Left renal cortex interstitium (tissue), 4 donors: Measurements from ENCODE around the gene FADS6. TPM values are rescaled to one million over a fixed set of nuclear protein-coding genes. Genes with fewer than 3 reads are reported as not detected.
"Not testable (repeated sequence)": the region's sequence is repeated elsewhere in the genome, so short reads cannot be mapped to it uniquely, and the experiment has no call there.

Experiments used
- DNase-seq, 4 donors: peaks; one replicate each; pipeline ENCODE4 v3.0.0-alpha.2; 2013; ENCODE audit warnings: low read depth in 4 of 4, low spot score in 2 of 4, missing footprints in 1 of 4
- polyA plus RNA-seq, 4 donors: library from polyadenylated mRNA; unstranded; fragments of 120-200 nt; gene quantifications; one replicate each; pipeline ENCODE4 v1.2.1, GENCODE V29; 2013; ENCODE audit not compliant: insufficient read length in 4 of 4

Gene FADS6
- polyA plus RNA-seq, 4 donors, result 0.38 to 0.52 (median 0.47) TPM

DNA sequence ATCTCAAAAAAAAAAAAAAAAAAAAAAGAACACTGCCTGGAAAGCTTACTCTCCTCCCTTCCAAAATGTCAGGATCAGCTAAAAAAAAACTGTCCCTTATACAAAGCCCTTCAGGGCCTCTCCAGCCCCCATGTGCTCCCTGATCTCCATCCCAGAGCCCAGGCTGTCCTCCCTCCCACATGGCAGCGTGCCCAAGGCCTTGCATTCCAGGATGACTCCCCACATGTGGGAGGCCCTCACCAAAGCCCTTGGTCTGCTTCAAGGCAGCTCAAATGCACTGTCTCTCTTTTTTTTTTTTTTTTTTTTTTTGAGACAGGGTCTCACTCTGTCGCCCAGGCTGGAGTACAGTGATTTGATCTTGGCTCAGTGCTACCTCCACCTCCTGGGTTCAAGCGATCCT is 22.9 kb downstream of the FADS6 start:
- DNase-seq, result no peak

DNA sequence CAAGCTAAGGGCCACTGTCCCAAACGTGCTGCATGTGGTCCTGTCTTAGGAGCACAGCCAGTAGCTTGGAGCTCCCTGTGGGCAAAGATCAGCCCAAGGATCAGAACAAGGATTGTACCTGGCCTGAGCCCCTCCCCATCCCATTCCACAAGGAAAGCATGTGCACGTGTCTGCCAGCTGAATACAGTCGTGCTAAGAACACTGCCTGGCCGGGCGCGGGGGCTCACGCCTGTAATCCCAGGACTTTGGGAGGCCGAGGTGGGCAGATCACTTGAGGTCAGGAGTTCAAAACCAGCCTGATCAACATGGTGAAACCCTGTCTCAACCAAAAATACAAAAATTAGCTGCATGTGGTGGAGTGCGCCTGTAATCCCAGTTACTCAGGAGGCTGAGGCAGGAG is 23.4 kb downstream of the FADS6 start:
- not testable (repeated sequence) for DNase-seq

DNA sequence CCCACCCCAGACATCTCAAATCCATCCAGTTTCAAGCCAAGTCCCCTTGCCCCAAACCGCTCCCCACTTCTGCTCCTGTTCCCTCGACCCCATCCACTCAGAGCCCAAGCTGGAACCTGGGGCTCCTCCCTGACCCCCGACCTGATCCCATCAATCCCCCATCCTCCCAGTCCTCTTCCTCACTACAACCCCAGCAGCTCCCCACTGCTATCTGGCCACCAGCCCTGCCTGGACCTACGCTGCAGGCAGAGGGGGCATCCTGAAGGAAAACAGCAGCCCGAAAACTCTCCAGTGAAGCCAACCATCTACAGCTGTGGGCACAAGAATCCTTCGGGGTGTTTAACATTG is 24.6 kb downstream of the FADS6 start:
- no peak for DNase-seq

DNA sequence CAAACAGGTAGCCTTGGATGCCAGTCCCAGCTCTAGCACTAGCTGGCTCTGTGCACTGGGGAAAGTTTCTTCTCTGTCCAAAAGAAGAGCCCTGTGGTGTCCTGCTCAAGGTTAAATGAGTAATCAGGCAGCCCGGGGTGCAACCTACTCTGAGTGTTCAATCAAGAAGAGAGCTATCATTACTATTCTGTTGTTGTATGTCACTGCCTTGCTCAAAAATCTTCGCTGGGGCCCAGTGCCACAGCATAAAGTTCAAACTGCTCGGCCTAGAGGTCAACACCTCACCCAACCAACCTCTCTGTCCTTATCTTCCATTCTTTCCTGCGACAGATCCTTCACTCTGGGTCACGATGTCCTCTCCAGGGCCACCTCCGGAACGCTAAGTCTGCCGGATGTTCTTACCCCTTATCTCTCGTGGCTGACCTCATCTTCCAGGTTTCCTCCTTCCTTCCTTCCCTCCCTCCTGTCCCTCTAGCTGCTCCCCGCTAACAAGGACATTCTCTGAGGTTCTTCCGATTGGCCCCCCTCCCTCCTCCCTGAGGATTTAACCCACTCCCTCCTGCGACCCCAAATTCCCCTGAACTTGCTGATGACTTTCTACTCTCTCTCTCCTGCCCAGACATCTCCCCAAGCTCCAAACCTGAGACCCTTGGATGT is 25.1 kb downstream of the FADS6 start:
- DNase-seq, result no peak

DNA sequence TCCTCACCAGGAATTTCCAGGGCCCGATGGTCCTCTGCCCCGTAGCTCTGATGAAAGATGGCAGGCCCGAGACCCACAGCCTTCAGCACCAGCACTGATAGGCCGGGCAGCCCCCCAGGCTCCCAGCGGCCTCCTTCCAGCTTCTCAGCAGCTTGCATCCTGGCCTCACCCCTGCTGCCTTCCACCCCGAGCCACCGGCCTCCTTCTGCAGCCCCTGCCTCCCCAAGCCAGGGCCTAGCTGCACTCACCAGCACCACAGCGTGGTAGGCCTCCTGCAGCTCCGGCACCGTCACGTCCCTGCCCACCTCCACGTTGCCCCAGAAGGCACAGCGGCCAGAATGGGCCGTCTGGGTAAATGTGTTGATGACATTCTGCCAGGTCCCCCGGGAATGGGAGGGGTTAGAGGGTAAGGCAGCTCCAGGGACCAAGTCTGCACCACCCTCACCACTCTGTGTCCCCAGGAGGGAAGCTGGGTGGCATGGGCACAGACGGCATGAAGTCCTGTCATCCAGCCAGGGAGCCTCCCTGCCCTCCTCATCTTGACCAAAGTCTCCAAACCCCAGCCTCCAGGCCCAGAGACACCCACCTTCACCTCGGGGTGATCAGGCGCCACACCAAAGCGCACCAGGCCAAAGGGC is 27.1 kb downstream of the FADS6 start:
- no peak for DNase-seq

DNA sequence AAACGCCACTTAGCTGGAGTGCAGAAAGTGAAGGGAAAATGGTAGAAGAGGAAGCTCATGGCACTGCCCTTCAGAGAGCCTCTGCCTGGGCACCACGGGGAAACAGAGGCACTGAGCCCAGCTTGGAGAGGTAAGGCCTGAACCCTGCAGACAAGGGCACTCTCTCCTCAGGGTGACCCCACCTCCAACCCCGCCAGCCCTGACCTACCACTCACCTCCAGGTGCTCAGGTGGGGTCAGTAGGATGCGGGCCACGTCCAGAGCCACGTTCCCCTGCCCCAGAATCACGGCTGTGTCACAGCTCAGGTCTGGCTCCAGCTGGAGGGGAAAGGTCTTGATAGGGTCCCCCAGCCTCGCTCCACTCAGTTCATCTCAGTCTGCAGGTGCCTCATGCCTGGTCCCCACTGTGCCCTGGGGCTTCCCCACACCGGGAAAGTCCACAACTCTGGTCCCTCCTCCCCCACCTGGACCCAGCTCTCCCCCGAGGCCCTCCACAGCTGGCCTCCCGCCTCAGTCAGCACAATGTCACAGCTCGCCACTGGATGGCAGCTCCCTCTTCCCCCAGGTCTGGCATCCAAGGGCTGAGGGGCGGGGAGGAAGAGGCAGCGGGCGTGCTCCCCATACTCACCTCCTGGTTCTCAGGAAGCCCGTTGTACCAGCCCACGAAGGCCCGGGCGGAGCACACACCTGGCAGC is 27.8 kb downstream of the FADS6 start:
- DNase-seq, result no peak

DNA sequence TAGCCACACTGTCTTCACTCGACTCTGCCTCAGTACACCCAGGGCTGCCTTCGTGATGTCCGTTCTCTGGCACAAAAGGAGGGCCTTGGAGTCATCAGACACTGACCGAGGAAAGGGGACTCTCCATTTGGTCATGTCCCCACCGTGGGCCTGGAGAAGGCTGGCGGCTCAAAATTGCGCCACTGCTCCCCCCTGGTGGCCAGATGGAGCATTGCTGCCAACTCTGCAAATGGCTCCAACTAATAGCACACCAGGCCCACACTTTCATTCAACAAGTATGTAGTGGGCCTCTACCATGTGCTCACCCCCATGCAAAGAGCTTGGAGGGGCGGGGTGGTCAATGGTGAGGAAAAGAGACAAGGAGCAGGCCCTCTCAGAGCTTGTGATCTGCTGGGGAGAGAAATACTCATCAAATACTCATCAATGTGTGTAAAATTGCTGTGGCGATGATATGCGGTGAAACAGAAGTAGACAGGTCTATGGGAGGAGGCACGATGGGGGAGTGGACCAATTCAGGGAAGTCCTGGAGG is 28.5 kb downstream of the FADS6 start:
- DNase-seq, result peak in 2 of 4 donors; percentile 46 to 57

DNA sequence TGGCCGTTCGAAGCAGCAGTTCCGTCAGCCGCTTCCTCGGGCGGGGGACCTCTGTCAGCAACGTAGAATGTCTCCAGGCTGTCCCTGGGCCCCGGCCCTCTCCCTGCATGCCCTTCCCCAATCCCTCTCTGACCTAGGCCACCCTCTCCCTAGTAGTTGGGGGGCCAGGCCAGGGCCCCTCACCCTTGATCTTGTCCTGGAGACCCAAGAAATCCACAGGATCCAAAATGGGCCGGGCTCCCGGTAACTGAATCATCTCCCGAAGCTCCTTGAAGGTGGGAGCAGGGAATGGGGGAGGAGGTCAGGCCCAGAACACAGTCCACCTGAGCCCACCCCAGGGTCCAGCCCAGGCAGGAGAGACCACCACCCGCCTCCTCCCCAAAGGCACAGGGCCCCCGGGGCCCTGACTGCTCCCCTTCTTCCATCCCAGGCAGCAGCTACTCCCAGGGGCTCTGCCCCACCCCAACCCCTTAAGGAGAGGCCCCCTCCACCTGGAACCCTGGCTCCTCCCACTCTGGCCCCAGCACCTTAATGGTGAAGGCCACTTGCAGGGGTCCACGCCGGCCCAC is 29.1 kb downstream of the FADS6 start:
- DNase-seq, result no peak

DNA sequence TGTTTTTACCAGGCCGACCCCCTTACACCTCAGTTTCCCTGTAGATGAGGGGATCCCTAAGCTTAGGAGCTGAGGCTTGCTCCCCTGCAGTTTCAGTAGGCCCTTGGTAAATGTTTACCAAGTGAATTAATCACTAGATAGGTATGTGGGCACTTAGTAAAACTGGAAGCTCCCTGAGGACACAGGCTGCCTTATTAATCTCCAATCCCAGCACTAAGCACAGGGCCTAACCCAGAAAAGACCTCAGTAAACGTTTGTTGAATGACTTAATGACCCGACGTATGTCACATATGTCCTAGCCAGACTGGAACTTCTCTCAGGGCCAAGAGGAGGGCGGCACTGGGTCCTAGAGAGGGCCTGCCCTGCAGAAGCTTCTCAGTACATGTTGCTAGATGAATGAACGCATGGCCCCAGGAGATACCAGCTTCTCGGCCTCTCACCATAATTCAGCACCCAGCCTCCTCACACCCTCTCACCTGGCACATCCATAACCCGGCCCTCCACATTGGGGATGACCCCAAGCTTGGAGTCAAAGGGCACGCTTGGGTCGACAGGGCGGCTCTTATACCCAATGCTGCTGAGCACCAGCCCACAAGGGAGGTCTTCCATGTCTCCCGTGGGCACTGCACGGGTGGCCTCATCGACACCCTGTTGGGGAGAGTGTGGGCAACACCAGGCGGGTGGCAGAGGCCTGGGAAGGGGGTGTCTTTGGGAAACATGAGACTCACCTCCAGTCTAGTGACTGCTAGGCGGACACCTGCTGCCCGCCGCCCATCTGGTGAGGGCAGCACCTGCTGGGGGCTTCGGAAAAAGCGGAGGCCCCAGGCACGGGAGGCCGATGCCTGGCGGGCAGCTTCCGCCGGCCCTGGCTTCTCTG is 29.8 kb downstream of the FADS6 start:
- no peak for DNase-seq

DNA sequence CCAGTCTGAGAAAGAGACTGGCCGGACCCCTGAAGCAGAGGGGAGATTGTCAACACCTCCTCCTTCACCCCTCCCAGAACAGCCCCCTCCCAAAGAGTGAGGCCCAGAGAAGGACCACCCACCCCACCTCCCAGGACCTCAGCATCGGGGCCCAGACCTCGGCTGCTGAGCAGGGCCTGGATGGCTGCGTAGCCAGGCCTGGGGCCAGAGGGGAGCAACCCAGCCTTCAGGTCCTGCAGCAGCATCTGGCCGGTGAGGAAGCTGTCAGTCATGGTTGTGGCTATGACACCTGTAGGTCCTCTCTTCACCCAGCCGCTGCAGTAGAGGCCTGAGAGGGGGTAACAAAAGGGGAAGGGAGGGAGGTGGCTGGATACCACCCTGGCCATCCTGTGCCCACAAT is 30.5 kb downstream of the FADS6 start:
- no peak for DNase-seq

DNA sequence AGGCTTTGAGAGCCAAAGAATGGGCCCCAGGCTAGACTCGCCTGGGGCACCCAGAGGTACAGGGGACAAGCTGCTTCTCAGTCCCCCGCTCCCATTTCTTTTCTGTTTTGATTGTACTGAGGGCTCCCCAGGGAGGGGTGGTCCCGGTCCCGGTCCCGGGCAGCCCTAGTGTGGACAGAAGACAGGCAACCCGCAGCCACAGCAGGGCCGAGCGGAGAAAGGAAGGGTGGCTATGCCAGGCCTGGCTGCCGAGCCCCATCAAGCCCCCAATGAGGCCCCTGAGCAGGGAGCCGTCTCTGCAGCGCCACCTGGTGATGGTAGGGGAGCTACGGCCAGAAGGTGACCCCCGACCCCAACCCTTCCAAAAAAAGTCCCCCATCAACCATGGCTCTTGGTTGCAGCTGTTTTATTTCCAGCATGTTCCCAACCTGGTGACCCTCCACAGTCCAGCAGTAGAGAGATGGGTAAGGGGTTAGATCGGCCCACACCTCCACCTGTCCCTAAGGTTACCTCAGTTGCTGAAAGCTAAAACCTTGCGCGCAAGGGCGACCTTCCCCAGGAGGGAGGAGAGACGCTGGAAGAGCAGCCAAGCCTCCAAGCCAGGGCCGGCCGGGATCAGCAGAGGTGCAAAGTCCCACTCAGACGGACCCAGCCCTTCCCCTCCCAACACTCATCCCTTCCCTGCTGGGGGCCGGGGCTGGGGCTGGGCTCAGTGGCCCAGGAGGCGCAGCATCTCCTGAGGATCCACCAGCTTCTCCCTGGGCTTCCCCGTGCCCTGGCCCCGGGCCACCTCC is 31.1 kb downstream of the FADS6 start:
- DNase-seq, result peak in 2 of 4 donors; percentile 42 to 62

DNA sequence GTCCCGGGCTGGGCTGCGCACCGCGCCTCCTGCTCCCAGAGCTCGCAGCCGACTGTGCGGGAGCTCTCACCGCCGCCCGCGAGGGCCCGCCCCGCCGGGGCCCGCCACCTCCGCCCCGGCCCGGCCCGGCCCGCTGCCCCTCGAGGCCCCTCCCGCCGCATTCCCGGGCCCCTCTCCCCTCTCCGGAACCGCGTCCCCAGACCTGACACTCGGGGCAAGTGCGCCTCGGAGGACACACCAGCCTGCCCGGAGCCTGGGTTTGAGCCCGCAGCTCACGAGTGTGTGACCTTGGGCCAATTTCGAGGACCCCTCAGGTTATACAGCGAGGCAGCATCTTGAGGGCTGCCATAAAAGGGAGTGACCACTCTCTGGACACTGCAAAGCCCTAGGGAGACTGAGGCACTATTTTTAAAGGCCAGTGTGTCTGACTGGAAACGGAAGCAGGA is 31.7 kb downstream of the FADS6 start:
- no peak for DNase-seq

DNA sequence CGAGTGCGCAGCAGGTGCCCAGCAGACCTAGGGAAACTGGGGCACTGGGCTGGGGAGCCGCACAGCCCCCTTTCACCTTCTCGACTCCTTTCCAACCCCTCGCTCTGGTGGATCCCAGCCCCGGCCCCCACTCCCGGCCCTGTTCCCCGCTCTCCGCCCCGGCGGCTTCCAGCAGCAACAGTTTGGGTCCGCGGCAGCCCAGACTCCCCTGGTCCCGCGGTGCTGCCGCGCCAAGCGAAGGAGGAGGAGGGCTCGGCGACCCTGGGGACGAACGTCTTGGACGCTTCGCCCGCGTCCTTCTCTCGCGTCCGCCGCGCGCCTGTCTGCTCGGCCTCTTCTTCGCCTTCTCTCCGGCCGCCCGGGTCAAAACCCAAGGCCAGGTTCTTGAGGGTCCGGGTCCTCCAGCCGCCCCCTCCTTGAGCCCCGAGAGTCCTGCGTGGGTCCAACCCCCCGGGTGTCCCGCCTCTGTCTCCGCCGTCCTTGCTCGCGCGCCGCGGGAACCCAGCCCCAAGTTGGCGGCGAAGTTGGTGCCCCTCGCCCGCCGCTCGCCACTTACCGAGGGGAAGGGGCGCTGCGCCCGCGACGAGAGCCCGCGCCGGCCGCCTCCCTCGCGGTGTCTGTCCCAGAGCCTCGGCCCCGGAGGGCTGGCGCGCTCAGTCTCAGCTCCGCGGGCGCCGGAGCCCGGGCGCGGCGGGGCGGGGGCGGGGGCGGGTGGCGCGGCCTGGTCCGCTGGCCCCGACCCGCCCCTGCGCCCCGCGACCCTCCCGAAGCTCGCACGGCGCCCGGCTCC is 32.4 kb downstream of the FADS6 start:
- no peak for DNase-seq

DNA sequence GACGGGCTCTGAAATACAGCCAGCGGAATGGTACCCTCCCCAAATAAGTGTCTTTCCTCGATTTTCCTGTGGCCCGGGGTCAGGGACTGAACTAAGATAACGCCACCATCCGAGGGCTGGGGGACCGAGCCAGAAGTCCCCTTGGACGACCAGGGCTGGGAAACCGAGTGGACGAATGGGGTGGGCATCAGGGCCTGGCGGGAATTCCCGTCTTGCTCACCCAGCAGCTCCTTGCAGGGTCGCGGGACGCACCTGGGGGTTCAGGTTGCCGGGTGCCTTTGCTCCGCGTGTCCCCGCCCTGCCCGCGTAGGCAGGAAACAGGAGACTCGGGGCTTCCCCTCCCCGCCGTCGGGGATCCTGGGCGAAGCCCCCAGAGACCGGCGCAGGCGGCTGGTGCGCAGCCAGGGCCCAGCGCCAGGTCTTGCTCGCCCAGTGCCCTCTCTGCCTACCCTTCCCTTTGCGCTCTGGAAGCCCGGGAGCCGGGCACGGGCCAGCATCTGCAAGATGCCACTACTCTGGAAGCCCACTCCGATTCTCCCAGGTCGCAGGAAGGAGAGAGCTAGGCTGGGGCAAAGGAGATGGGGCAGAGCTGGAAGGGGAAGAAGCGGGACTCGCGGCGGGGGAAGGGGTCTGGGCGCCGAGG is 33.1 kb downstream of the FADS6 start:
- DNase-seq, result no peak

DNA sequence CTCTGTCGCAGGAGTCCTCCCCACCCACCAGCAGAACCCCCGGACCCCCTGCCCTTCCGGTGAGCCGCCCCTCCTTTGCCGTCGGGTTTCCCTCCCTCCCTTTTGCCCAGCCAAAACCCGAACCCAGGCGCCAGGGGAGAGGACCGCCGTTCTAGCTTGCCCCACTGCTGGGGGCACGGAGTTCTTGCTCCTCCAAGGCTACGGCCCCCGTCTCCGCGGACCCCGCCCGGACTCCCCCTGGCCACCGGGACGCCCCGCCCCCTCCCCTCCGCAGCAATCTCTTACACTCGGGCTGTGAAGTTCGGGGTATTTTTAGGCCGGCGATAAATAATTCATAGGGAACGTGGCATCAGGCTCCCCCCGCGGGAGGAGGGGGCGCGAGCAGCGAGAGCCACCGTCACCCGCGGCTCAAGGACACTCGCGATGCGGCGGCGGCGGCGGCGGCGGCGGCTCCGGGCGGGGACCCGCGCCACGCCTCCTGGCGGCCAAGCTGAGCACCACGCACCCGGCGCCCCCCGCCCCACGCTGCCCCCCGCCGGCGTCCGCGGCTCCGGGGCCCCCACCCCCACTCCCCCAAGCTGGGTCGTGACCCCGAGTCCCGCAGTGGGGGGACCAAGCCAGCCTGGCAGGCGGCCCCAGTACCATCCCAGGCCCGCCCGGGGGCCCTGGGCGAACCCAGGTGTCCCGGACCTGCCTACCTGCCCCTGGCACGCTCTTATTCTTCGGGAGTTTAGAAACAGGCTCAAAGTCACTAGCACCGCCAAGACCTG is 33.8 kb downstream of the FADS6 start, which contains the start of gene GRIN2C:
GRIN2C (minus strand) TSS at position 427 of the 770 bp plus-strand sequence. CDS start 4,793 bp downstream, outside the sequence.
- DNase-seq, result no peak

DNA sequence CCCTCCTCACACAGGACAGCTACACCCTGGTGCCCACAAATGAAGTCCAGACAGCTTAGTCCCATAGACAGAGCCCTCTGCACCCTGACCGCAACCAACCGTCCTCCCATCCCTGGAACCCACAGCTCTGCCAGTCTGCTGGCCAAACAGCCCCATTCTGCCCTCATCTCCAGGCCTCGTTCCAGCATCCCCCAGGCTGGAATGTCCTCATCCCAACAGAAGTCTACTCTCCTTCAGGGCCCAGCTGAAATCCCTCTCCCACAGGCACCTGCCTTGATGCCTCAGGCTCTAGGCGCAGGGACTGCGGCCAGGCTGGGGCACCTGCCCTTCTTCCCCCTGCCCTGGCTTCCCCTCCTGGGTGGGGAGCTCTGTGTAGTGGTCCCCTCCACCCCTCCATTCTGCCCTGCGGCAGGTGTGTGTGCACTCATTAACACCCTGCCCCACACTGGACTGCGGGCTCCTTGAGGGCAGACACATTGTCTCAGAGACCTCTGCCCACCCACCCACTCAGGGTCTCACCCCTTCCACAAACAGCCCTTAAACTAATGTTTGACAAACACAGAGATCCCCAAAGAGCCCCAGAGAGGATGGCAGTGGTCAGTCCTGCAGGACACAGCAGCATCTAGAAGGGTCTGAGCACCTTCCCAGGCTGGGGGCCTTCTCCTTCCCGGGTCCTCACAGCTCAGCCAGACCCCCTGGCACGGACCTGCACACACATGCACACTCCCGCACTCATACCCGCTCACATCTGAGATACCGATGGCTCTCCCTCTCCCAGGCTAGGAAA is 34.6 kb downstream of the FADS6 start:
- DNase-seq, result no peak

DNA sequence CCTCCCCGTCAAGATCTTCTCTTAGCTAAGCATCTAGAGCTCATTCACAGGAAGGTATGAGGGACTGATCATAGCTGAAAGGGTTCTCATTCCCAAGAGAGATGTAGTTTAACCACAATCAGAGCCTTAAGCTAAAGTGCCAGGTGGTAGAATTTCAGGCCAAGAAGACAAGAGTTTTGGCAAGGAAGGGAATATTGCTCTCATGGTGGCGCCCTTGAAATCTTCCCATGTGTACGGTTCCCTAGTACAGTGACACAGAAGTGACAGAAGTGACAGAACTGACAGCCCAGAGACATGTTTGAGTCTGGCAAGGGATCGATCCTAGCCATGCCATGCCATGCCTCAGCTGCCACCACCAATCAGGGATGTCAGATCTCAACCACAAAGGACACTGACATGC is 36.2 kb downstream of the FADS6 start:
- DNase-seq, result no peak
